Stimulated activated CD4-positive, alpha-beta T cell treated with anti-CD3 and anti-CD28 coated beads, Interleukin-4, amount 100 ng/mL, for 24 hours (primary cell): ENCODE data around the gene RASGEF1C.

ENCODE experiments used
- DNase-seq: peaks from one replicate; pipeline ENCODE4 v3.0.0-alpha.2; 2020

RASGEF1C gene

GRCh38 chr5:180118391-180118791, 90.6 kb downstream of the RASGEF1C start:
- no peak for DNase-seq

- DNase-seq = no peak
Measured at GRCh38 chr5:180117000-180117725, 91.8 kb downstream of the RASGEF1C start.

- DNase-seq = no peak
Measured at GRCh38 chr5:180116077-180116999, 92.7 kb downstream of the RASGEF1C start.

- DNase-seq = no peak
Measured at GRCh38 chr5:180115326-180116076, 93.5 kb downstream of the RASGEF1C start.

- DNase-seq = no peak
Measured at GRCh38 chr5:180114304-180115003, 94.6 kb downstream of the RASGEF1C start.

- DNase-seq = no peak
Measured at GRCh38 chr5:180113660-180114303, 95.2 kb downstream of the RASGEF1C start.

GRCh38 chr5:180112181-180112861, 96.7 kb downstream of the RASGEF1C start:
- no peak for DNase-seq

GRCh38 chr5:180111273-180112002, 97.6 kb downstream of the RASGEF1C start:
- no peak for DNase-seq

GRCh38 chr5:180109920-180110319, 99.1 kb downstream of the RASGEF1C start:
- DNase-seq = no peak

GRCh38 chr5:180107005-180107404, 102.0 kb downstream of the RASGEF1C start:
- no peak for DNase-seq

GRCh38 chr5:180105827-180106312, 103.1 kb downstream of the RASGEF1C start:
- no peak for DNase-seq

GRCh38 chr5:180104168-180104530, 104.9 kb downstream of the RASGEF1C start:
- no peak for DNase-seq

GRCh38 chr5:180103487-180104167, 105.4 kb downstream of the RASGEF1C start:
- no peak for DNase-seq

GRCh38 chr5:180102636-180103035, 106.4 kb downstream of the RASGEF1C start:
- no peak for DNase-seq

GRCh38 chr5:180101451-180102105, 107.4 kb downstream of the RASGEF1C start:
- no peak for DNase-seq

GRCh38 chr5:180100621-180101450, 108.2 kb downstream of the RASGEF1C start:
- no peak for DNase-seq

GRCh38 chr5:180099733-180100611, 109.0 kb downstream of the RASGEF1C start:
- no peak for DNase-seq
